ENCODE data around the gene KLHL11. TPM values are rescaled to one million over a fixed set of nuclear protein-coding genes. Genes with fewer than 3 reads are reported as not detected.

Gene KLHL11
- total RNA-seq, 2 donors from 2014 or later: 24.2 to 45.0 TPM

DNA sequence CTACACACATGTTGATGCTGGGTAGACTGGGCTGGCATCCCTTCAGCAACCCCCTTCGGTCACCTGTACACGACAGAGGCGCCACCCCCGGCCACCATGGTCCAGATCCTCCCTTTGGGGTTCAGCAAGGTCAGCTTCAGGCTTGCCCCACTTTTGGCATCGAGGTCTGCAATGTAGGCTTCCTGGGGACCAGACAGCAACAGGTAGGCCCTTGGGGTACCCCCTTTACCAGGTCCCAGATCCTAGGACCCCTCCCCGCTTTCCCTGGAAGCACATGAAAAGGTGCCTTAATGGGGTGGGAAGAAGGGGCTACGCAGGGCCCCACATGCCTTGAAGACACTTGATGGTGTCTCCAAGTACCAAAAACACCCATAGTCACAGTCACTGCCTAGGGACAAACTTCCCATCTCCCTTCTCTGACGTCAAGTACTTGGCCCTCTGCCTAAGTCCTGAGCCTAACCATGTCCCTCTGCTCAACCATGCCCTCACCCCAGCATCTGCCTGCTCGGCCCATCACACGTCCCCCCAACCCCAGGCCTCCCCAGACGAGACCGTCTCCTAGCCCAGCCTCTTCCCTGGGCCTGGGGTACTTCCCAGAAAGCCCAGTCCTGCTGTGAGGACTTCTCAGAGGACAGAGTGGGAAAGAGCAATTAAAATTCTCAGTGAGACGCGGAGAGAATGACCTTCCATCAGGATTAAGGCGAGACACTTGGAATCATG lies 41.4 kb upstream of the KLHL11 start:
- no peak for DNase-seq (ENCODE audit: low spot score)
- Histone ChIP-seq H3K27ac (no peak overlapping the region), H3K36me3 (peaks cover 26 to 51% of the 10 kb centered on the region in 2 donors), H3K9me3 (no peaks in the 10 kb centered on the region), H3K27me3 (replicated peaks; ENCODE audit: insufficient read depth) (no peaks in the 10 kb centered on the region), H3K4me1 (replicated peaks) (no peaks in the 10 kb centered on the region), H3K4me3 (no peak overlapping the region)
- intact Hi-C loops (cut with DNase I): no loop called here
- TF ChIP-seq POLR2AphosphoS5 (IDR thresholded peaks at IDR 0.05): no peak
- TF ChIP-seq POLR2A (IDR thresholded peaks at IDR 0.05): no peak
- 76% methylated on average over 15 of the region's 15 CpGs for WGBS

- H3K4me3 ChIP-seq: no peak overlapping the region
- intact Hi-C loops (cut with DNase I): no loop called here
- TF ChIP-seq POLR2AphosphoS5 (IDR thresholded peaks at IDR 0.05) (no peak), POLR2A (IDR thresholded peaks at IDR 0.05) (no peak)
- TF ChIP-seq, protein P1, sequence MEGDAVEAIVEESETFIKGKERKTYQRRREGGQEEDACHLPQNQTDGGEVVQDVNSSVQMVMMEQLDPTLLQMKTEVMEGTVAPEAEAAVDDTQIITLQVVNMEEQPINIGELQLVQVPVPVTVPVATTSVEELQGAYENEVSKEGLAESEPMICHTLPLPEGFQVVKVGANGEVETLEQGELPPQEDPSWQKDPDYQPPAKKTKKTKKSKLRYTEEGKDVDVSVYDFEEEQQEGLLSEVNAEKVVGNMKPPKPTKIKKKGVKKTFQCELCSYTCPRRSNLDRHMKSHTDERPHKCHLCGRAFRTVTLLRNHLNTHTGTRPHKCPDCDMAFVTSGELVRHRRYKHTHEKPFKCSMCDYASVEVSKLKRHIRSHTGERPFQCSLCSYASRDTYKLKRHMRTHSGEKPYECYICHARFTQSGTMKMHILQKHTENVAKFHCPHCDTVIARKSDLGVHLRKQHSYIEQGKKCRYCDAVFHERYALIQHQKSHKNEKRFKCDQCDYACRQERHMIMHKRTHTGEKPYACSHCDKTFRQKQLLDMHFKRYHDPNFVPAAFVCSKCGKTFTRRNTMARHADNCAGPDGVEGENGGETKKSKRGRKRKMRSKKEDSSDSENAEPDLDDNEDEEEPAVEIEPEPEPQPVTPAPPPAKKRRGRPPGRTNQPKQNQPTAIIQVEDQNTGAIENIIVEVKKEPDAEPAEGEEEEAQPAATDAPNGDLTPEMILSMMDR (IDR thresholded peaks at IDR 0.05): no peak
- no peaks in the 10 kb centered on the region for H3K27me3 ChIP-seq (replicated peaks; ENCODE audit: insufficient read depth)
- 90% methylated on average over 4 of the region's 4 CpGs for WGBS
- no peaks in the 10 kb centered on the region for H3K9me3 ChIP-seq
- DNase-seq (ENCODE audit: low spot score): no peak
- no peaks in the 10 kb centered on the region for H3K4me1 ChIP-seq (replicated peaks)
- H3K27ac ChIP-seq: no peak overlapping the region
- peaks cover 21 to 38% of the 10 kb centered on the region in 2 donors for H3K36me3 ChIP-seq
These were observed 39.9 kb upstream of the KLHL11 start for GRCh38 chr17:41905172-41905571.

- peaks cover 13 to 30% of the 10 kb centered on the region in 2 donors for H3K36me3 ChIP-seq
These were observed 39.1 kb upstream of the KLHL11 start for GRCh38 chr17:41904242-41904841.

DNA sequence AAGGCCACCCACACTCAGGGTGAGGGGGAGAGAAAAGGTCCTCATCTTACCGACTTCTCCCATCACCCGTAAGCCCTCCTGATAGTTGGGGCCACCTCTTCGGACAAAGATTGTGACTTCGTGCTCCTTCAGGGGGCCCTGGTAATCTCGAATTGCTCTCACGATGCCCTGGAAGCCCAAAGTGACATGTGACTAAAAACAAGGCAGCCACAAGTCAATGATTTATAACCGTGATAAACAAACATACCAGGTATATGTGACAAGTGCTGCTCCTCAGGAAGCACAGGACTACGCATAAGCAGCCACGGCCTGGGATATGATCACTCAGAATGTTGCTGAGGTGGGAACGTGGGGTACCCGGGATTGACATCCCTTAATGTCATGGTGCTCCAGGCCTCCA lies 36.4 kb upstream of the KLHL11 start:
- Histone ChIP-seq H3K27ac (no peak overlapping the region), H3K27me3 (replicated peaks; ENCODE audit: insufficient read depth) (no peaks in the 10 kb centered on the region), H3K36me3 (peaks cover 13 to 29% of the 10 kb centered on the region in 2 donors), H3K9me3 (no peaks in the 10 kb centered on the region), H3K4me1 (replicated peaks) (no peaks in the 10 kb centered on the region), H3K4me3 (no peak overlapping the region)
- DNase-seq (ENCODE audit: low spot score): no peak
- 72% methylated on average over 11 of the region's 11 CpGs for WGBS
- no peak for TF ChIP-seq POLR2AphosphoS5 (IDR thresholded peaks at IDR 0.05)
- TF ChIP-seq POLR2A (IDR thresholded peaks at IDR 0.05): no peak
- intact Hi-C loops (cut with DNase I): no loop called here

More at GRCh38 chr17:41904242-41904841, 39.1 kb upstream of the KLHL11 start:
- Histone ChIP-seq H3K4me1 (replicated peaks) (no peaks in the 10 kb centered on the region), H3K4me3 (no peak overlapping the region), H3K27me3 (replicated peaks; ENCODE audit: insufficient read depth) (no peaks in the 10 kb centered on the region), H3K9me3 (no peaks in the 10 kb centered on the region), H3K27ac (no peak overlapping the region)
- no peak for DNase-seq (ENCODE audit: low spot score)
- intact Hi-C loops (cut with DNase I): no loop called here
- WGBS: 87% methylated on average over 7 of the region's 7 CpGs
- TF ChIP-seq, protein P1 (IDR thresholded peaks at IDR 0.05): no peak
- TF ChIP-seq POLR2AphosphoS5 (IDR thresholded peaks at IDR 0.05) (no peak), POLR2A (IDR thresholded peaks at IDR 0.05) (no peak)

GRCh38 chr17:41896726-41897125 lies 31.5 kb upstream of the KLHL11 start:
- H3K9me3 ChIP-seq: no peaks in the 10 kb centered on the region
- H3K4me1 ChIP-seq (replicated peaks): peaks cover 2% of the 10 kb centered on the region
- no peak for DNase-seq (ENCODE audit: low spot score)
- peaks cover 3 to 28% of the 10 kb centered on the region in 2 donors for H3K36me3 ChIP-seq
- WGBS: 91% methylated on average over 6 of the region's 6 CpGs
- H3K27me3 ChIP-seq (replicated peaks; ENCODE audit: insufficient read depth): no peaks in the 10 kb centered on the region
- no peak overlapping the region for H3K4me3 ChIP-seq
- intact Hi-C loops (cut with DNase I): no loop called here
- H3K27ac ChIP-seq: no peak overlapping the region
- TF ChIP-seq POLR2AphosphoS5 (IDR thresholded peaks at IDR 0.05) (no peak), POLR2A (IDR thresholded peaks at IDR 0.05) (no peak)
- TF ChIP-seq, protein P1 (IDR thresholded peaks at IDR 0.05): no peak
